ELF-1 (cell line): ENCODE data around the gene XPO6.

Experiments used
- DNase-seq: peaks from one replicate; pipeline ENCODE4 v3.0.0-alpha.2; 2016; ENCODE audit warnings: low read depth, low spot score

XPO6 gene

DNA sequence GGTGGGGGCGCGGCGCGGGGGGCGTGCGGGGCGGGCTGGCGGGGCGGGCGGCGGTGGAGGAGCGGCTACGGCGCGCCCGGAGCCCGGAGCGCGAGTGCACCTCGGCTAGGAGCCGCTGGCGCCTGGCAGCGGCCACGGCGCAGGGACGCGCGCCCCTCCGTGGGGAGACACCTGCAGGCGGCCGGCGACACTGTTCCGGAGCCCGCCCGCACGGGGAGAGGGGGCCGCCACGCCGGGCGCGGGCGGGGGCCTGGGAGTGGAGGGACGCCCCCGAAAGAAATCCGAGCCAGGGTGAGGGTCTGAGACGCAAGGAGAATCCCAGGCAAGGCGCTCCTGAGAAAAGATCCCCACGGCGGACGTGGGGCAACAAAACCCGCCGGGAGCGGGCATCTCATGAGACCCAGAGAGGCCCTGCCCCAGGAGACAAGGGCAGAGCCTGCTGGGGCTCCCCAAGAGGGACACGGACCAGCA, 148.1 kb downstream of the XPO6 start, which contains the start of gene GSG1L:
TSS of gene GSG1L (minus strand) at position 124 of the 471 bp plus-strand sequence. CDS start 290 bp downstream, outside the sequence.
- no peak for DNase-seq

DNA sequence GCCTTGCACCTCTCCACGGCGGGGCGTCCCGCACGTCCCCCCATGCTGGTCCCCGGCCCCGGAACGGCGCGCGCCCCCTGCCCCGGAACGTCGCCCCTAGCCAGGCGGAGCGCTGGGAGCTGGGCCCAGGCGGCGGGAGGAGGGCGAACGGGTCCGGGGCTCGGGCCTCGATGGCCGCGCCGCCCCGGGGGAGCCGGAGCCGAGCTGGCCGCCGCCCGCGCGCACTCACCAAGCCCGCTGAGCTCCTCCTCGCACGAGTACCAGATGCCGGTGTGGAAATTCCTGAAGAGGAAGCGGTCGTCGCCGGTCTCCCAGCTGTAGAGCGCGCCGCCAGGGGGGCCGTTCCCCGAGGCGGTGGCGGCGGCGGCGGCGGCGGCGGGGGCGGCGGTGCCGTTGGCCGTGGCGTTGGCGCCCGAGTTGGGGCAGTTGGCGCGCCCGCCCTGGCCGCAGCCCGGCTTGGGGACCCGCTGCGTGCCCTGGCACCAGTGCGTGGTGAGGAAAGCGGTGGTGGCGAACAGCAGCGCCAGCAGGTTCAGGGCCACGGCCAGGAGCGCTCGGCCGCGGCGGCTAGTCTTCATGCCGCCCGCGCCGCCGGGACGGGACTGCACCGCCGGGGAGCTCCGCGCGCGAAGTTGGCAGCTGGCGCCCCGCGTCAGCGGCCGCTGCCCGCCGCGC, 148.8 kb downstream of the XPO6 start:
- DNase-seq, result no peak

DNA sequence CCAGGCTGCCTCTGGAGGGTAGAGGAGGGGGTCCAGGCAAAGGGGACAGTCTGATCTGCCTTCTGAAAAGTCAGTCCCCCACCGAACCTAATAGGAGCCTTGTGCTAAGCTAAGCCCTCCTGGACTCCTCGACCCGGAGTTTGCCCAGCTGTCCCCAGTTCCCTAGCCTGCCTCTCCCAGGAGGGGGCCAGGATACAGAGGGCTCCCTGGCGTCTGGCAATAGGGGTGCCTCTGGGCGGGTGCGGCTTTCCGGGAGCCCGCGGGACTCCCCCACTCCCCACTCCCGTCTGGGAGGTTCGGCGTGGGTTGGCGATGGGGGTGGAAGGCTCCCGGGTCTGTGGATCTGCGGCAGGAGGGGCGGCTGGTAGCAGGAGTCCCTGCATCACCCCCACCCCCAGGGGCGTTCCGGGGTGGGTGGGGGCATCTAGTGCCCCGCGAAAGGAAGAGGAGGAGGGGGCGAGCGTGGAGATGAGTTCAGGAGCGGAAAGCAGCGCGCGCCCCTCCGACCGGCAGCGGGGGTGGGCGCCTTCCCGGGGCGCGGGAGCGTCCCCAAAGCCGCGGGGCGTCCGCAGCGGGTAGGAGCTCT, 149.4 kb downstream of the XPO6 start:
- no peak for DNase-seq

DNA sequence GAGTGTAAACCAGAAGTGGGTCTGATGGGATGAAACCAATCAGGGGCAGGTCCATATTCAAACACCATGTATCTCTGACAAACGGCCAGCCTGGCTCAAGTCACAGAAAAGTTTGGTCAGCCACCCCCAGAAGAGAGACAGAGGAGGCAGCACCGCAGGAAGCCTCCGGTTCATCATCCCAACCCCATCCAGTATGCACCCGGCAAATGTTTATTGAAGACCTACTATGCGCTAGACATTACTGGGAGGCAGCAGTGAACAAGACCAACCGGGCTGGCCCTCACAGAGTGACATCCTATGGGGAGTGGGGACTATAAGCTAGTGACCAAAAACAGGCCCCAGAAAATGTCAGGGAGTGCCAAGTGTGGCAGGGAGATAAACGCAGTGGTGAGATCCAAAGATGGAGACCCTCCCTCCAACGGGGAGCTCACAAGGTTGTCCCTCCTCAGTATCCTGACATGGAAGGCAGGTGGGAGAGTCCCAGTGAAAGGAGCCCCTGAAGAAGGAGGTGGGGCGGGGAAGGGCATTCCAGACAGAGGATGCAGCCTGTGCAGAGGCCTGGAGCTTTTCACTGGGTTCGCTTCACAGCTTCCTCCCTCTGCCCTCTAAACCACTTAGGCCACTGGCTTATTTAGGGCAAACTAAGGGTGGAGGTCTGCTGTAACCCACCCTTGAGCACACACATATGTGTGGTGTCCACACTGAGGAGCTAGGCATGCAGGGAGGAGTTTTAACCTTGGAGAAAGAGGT, 150.2 kb downstream of the XPO6 start:
- DNase-seq, result no peak

DNA sequence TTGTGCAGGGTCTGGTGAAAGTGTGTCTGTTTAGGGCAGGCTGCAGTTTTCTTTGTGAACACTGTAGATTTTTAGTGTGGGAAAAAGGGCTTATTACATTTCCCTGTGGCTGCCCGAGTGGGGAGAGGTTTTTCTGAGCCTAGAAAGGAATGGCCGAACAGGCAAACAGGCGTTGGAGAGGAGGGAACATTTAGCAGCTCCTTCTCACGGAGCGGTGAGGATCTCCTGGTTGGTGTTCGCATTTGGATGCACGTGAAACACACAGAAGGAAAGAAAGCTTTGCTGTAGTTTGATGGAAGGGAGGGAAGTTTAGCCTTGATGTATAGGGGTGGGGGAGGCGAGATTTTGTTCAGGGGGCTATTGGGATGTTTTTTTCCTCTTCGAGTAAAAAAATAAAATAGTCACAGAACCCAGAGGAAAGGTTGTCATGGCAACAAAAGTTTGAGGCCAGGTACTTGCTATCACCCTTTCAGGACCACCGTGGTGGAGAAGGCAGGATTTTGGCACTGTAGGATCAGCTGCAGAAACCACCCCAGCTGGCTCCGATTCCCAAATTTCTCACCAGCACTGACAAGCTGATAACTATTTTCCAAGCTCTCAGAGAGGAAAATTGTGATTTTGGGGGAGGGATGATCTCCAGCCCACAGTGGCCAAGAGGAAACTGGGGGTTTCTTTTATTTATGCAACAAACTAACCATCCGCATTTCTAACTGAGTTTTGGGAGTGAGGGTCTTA, 151.8 kb downstream of the XPO6 start:
- DNase-seq, result no peak

DNA sequence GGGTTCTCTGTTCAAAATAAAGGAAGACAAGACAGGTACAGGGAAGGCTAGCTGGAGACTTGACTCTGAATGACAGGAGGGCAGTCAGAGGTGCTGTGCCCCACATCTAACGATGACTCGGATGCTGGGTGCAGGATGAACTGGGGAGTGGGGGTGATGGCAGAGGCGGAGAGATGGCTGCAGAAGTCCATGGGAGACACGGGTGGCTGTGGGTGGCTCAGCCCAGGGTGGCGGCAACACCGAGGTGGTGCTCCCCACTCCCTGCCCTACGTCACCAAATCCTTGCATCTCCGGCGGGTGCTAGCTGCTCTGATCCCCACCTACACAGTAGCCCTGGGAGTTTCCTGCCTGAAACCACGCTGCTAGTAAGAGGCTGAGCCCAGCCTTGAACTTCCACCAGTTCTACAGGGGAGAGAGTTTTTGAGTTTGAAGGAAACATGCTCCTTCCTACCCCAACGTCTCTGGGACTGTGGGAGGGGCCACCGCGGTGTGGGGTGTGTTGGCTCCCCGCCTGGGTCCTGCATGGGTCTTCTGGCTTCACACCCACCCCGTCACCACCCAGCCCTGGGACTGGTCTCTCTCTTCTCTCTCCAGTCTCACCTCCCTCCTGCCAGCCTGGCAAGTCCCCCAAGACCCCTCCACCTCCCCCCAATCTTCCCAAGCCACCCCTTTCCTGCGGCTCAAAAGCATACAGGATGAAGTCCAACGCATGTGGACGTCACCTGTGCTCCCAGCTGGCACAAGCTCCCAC, 152.8 kb downstream of the XPO6 start:
- no peak for DNase-seq

DNA sequence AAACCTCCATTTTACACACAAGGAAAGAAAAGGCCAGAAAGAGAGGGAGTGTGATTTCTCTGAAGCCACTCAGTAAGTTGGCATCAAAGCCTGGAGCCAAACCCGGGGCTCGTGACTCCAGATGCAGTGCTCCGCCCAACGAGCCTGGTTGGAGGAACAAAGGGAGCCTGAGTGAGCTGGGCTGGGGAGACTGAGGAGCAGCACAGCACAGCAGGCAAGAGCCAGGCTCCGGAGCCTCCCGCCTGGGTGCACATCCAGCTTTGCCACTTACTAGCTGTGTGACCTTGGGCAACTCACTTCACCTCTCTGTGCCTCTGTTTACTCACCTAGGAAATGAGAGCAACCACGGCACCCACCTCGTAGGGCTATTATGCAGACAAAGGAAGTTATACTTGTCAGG, 153.8 kb downstream of the XPO6 start:
- no peak for DNase-seq

DNA sequence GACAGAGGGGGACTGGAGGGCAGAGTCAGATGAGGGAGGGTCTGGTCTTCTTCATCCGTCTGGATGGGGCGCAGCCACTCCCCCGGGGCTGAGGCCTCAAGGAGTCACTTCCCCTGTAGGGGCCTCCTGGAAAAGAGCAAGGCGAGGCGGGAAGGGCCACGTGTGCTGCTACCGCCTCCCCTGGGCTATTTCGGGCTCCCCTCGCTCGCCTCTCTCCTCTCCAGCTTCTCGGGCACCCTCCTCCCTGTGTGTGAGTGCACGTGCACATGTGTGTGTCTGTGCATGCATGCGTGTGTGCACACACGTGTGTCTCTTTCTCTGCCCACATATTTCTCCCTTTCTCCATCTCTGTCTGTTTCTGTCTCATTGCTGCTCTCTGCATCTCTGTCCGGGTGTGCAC, 158.3 kb downstream of the XPO6 start:
- no peak for DNase-seq

DNA sequence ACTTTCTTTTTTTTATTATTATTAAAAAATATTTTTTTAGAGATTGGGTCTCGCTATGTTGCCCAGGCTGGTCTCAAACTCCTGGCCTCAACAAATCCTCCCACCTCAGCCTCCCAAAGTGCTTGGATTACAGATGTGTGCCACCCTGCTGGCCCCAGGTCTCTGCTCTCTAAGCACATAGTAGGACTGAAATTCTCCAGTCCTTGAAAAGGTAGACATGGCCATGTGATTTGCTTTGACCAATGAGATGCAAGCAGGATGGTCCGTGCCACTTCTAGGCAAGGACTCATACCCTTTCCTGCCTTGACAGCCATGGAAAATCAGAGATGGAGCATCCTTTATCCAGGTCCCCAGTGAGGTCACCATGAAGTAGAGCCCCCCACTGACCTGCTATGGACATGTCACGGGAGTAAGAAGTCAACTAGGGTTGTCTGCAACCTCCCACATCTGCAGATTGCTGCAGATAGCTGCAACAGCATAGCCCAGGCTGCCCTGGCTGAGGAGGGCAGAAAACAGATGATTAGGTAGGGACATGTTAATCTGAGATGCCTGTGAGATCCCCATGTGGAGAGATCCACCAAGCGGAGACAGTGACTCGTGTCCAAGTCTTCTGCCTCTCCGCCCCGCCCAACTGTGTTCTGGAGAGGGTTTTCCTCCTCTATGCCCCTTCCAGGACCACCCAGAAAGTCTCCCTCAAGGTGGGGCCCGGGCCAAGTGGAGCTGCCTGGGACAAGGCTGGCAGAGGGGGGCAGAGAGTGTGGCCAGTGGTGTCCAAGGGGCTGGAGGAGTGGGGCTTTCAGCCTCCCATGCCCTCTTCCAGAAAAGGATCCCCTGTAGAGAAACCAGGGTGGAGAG, 159.3 kb downstream of the XPO6 start:
- DNase-seq, result no peak

DNA sequence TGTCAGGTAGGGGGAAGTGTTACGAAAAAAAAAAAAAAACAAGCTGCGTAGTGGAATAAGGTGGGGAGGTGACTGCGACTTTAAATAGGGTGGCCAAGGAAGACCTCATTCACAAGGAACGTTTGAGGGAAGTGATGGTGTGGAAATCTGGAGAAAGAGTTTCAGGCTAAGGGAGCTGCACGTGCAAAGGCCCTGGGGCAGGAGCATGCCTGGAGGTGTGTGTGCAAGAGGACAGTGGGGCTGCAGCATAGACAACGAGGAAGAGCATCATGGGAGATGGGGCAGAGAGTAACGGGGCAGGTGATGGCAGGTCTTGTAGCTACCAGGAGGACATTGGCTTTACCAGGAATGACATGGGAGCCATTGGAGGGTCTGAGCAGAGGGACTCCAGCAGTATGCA, 160.3 kb downstream of the XPO6 start:
- DNase-seq, result no peak
